Kasumi-1 (cell line): ENCODE results near the gene MTCH1.
A peak's percentile ranks its signal among the peaks of the same experiment; 100 is the strongest.

Experiments used
- DNase-seq, 2 experiments: peaks; one replicate each; lab custom pipeline; 2025; lab: John Stamatoyannopoulos, UW

The MTCH1 gene

DNA sequence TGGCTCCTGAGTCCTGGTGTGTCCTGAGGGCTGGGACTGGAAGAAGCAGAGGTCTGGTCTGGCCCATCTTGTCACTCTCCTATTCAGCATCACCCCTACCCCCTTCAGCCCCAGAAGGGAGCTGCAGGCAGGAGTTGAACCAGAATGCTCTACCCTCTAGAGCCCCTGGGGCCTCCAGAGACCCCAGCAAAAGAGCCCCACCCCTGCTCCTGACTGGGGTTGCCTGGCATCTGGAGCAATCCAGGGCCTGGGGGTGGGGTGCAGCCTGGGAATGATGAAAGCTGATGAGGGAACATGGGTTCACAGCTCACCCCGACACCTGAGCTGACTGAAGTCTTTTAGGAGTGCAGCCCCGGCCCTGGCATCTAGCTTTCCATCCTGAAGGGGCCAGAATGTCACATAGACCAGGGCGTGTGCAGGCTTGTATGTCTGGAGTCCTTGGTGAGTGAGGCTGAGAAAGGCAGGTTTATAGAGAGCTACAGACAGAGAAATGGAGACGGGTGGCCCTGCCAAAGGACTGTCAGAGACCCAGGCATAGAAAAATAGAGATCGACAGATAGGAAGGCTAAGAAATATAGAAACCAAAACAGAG lies 31.7 kb upstream of the MTCH1 start:
- no peak for DNase-seq

DNA sequence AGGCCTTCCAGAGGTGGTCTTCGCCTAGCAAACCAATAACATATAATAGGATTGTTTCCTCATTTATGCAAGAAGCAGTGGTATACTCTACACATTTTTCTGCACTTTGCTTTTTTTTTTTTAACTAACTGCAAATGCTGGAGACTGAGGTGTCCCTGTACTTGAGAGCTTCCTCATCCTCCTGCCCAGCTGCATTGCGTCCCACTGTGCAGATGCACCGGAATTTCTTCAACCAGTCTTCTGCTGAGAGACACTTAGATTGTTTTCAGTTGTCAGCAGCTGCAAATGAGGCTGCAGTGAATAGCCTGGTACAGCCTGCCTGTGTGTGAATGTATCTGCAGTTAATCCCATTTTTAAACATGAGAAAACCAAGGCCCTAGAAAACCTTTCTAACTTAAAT lies 31.0 kb upstream of the MTCH1 start:
- no peak for DNase-seq

DNA sequence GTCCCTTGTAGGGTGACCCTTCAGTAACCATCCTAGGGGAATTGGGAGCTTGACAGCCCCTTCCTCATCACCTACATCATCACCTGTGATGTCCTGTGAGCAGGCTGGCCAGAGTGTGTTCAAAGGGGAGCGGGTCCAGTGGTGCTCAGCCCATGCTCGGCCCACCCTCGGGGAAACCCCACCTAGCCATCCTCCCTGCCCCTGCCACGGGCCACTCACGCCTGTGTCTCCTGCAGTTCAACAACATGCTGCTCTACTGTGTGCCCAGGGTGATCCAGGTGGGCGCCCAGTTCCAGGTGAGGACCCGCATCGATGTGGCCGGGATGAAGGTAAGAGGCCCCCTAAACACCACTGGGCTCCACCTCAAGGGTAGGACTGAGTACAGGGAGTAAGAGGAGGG lies 29.5 kb upstream of the MTCH1 start:
- no peak for DNase-seq

DNA sequence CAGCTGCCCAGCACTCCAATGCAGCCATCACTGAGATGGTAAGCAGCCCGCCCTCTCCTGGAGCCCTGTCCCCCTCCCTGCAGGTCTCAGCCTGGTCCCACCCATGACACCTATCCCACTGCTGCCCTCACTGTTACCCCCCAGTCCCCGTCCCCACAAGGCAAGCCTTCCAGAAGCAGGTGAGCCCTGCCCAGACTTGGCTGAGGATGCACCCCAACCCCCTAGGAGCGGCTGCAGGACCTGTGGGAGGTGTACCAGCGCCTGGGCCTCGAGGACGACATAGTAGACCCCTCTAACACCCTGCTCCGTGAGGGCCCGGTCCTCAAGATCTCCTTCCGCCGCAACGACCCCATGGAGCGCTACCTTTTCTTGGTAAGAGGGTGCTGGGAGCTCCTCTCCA lies 28.7 kb upstream of the MTCH1 start:
- no peak for DNase-seq

GRCh38 chr6:37013516-37014491 lies 27.8 kb upstream of the MTCH1 start:
- no peak for DNase-seq

DNA sequence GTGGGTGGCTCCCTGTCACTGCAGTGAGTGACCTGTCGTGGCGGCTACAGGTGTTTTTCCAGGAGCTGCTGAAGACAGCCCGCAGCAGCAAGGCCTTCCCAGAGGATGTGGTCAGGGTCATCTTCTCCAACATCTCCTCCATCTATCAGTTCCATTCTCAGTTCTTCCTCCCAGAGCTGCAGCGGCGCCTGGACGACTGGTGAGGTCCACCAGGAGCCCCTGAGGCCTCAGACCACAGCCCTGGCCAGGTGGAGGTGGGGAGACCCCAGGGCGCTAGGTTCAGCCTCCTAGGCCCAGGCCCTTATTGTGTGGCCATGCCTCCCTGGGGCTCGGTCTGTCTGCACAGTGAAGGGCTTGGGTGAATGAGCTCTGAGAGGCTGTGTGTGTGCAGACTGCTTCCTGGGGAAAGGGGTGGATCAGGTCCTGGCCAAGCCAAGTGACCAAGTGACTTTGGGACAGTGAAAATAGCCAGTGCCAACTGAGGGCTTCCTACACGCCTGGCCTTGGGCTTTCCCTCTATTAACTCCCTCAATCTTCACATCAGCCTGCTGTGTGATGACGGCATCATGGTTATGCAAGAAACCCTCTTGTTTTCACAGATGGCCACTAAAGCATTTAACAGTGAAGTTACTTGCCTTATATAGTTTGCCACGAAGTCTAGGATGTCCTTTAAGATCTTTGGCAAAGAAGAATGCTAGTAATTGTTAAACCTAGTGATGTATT lies 25.8 kb upstream of the MTCH1 start:
- DNase-seq: no peak

- DNase-seq: no peak
These were observed 24.5 kb upstream of the MTCH1 start for GRCh38 chr6:37010402-37010892.

GRCh38 chr6:37008484-37009465 lies 22.8 kb upstream of the MTCH1 start:
- DNase-seq: no peak

DNA sequence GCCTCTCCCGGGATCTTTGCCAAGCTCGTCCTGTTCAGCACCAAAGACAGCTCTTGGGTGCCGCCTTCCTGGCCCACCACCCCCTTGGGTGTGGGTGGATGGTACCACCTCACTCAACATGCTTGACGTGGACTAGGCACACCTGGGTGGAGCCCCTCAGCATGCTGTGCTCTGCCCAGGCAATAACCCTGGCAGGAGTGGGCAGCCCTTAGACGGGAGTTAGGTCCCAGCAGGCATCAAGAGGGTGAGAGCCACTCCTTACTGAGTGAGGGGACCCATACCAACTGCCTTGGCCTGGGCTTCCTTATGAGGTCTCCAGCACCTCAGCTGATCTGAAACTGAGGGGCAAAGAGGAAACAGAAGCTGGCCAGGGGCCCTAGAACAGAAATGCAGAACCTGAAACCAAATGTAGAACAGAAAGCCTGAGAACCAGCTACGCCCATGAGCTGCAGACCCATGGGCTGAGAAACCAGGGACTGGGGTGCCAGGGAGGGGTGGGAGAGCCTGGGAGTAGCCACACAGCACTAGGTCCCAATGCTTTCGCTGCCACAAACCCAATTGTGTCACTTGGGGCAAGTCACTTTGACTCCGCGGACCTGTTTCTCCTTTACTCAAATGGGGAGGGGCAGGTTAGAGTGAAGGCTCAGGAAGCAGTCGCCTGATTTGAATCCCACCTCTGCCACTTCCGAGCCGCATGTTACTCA lies 21.5 kb upstream of the MTCH1 start:
- DNase-seq: peak in 1 of 2 experiments; percentile 22

DNA sequence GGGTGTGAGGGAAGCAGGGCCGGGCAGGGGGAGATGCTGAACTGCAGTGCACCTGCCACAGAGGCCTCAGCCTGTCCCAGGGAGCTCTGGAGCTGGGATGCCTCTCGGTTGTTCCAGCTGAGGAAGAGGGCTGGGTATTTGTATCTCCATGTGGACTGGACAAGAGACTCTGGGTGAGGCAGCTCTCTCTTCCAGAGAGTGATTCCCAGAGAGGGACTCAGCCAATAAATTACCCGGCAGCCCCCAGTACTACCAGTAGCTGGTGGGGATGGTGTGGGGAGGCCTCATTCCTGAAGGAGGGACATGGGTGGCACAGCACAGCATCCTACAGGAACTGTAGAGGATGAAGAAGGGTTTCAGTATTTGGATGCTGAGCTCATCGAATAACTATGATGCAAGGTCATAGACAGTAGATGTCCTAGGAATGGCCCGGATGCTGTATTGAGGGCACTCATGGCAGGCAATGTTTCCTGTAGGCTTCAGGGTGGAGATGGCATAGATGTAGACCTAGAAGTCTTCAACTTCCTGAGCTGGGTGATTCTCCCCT lies 20.9 kb upstream of the MTCH1 start:
- peak; percentile 47 to 52 for DNase-seq

DNA sequence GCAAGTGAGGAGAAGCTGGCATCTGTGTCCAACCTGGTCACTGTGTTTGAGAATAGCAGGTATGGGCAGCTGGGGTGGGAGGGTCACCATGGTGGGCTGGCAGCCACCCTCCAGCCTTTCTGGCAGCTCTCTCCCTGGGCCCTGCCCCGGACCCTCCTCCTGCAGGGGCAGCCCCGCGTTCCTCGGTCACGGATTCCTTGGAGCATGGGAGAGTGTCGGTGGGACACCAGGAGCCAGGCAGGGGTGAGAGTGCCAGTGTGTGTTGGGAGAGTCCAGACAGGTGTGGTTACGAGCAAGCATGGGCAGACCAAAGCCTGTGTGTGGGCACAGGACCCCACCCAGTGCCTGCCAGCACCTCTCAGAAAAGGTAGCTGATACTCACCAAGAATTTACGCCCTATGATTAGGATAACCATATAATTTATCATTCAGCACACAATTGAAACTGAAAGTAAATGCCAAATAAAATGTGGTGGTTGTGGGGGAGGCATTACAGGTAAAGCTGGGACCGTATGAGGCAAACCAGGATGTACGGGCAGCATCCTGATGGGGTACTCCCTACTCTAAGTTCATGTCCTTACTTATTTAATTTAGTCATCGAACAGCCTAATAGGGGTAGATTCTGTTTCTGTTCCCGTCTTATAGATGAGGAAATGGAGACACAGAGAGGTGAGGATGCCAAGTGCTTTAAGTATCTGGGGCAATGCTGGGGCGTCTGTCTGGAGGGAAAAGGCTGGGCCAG lies 20.0 kb upstream of the MTCH1 start:
- DNase-seq: no peak

- peak; percentile 64 to 66 for DNase-seq
These were observed 19.2 kb upstream of the MTCH1 start, which contains the start of gene FGD2 for GRCh38 chr6:37005061-37005810. Gene FGD2, plus strand, starts transcription at chr6:37005655. Its CDS starts 163 bp downstream, at chr6:37005818.

- no peak for DNase-seq
These were observed 18.3 kb upstream of the MTCH1 start for GRCh38 chr6:37004044-37004980.

- no peak for DNase-seq
These were observed 13.7 kb upstream of the MTCH1 start for GRCh38 chr6:36999751-37000125.

DNA sequence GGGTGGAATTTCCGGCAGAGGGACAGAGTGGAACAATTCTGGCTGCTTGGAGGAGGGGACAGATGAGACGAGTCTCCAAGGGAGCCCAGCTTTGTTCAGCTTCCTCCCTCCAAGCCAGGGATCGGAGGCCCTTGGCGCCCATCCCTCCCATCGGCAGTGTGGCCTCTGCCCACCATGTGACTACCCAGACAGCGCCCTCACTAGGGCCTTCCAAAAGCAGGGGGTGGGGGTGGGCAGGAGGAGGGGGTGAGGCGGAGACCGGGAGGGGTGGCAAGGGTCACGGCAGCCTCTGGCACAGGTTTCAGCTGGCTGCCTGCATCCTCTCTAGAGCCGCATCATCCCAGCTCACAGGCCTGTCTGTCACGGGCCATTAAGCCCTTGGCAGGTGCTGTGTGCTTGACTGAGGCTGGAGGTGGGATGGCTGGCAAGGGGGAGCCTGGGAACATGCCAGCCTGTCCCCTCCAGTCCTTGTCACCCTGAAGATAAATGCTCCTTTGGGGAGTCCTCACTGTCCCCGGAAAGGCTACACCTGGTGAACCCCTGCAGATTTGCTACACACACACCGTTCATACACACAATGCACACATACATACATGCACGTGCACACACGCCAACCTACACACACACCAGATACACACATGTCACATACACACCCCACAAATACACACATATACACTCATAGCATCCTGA lies 13.2 kb upstream of the MTCH1 start:
- no peak for DNase-seq

DNA sequence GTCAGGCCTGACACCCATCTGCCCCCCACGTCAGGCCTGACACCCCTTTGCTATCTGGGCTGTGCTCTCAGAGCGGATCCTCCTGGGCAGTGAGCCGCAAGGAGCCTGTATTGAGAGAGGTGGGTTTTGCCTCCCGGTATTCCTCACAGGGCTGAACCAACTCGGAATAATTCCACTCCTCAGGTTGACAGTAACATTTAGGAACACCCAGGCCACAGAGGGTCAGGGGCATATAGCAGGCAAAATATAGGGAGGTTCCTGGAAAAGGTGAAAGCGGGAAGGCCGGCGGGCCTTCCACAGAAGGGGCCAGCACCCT lies 12.7 kb upstream of the MTCH1 start:
- DNase-seq: no peak
